Esophagus squamous epithelium (tissue), 5 donors: ENCODE measurements around the gene LSMEM2. TPM values are rescaled to one million over a fixed set of nuclear protein-coding genes. Genes with fewer than 3 reads are reported as not detected.

Source experiments
- DNase-seq: peaks from one replicate; lab custom pipeline; 2025; lab: John Stamatoyannopoulos, UW
- H3K27ac ChIP-seq, 4 donors: fragments of 200-600 bp; sonication (generic); one replicate each; pipeline ENCODE4 v1.5.1; 2016 to 2019; ENCODE audit warnings: mild to moderate bottlenecking in 1 of 4
- H3K27me3 ChIP-seq, 4 donors: fragments of 200-600 bp; sonication (generic); 1 replicate in 3 of 4; 2 replicates in 1 of 4; pipeline versions ENCODE4 v1.5.1 to v1.6.0; 2017 to 2021; ENCODE audit warnings: antibody characterized with exemption in 1 of 4
- H3K36me3 ChIP-seq, 3 donors: fragments of 200-600 bp; sonication (generic); one replicate each; pipeline ENCODE4 v1.5.1; 2016 to 2019
- H3K4me1 ChIP-seq, 3 donors: fragments of 200-600 bp; sonication (generic); one replicate each; pipeline ENCODE4 v1.5.1; 2017 to 2019
- H3K4me3 ChIP-seq, 4 donors: fragments of 200-600 bp; sonication (generic); 1 replicate in 3 of 4; 2 replicates in 1 of 4; pipeline ENCODE4 v1.5.1; 2016 to 2019; ENCODE audit warnings: mild to moderate bottlenecking in 2 of 4, moderate library complexity in 1 of 4
- H3K9me3 ChIP-seq, 3 donors: fragments of 200-600 bp; sonication (generic); one replicate each; pipeline ENCODE4 v1.5.1; 2016 to 2019
- POLR2A ChIP-seq, 4 donors: fragments of 450-650 bp; IDR thresholded peaks; one replicate each; pipeline ENCODE4 v1.6.1; 2017; ENCODE audit warnings: antibody characterized with exemption in 4 of 4, mild to moderate bottlenecking in 4 of 4, moderate library complexity in 3 of 4
- WGBS, 2 donors: methylation state at CpG; one replicate each; pipeline ENCODE4 v1.1.5; 2018; 5-methylcytosine and 5-hydroxymethylcytosine counted together
- intact Hi-C: fragments of 100-400 bp; cut with DNase I; formaldehyde crosslinking; loops from one replicate; pipeline ENCODE4 v1.15.0; 2022
- total RNA-seq, 4 donors: library from RNA; depleted of rRNA; stranded (reverse); fragments of >200 nt; gene quantifications; one replicate each; pipeline ENCODE4 v1.1.0, GENCODE V29; 2016
- TF ChIP-seq, protein P1 (sequence below), 6 experiments: fragments of 450-650 bp in 4 of 6; fragments of 200-600 bp in 2 of 6; sonication (generic) in 2 of 6; IDR thresholded peaks; one replicate each; pipeline ENCODE4 v1.5.1; 2016 to 2019; ENCODE audit warnings: antibody characterized with exemption in 6 of 6, mild to moderate bottlenecking in 4 of 6, moderate library complexity in 4 of 6
- donor health status: DM: yes; HTN: yes; CAD: no.

Gene LSMEM2
- total RNA-seq, 4 donors from 2014 or later = not detected

DNA sequence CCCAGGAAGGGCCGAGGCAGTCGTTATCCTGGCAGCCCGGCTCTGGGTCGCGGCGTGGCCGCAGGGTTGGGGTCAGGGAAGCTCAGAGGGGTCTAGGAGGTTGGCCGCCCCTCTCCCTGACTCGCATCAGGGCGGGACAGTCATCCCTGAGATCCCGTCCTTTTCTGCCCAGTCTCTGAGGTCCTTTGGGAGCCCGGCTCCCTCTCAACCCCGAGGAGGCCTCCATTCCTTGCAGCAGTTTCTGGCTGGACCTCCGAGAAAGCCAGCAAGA, 43.2 kb downstream of the LSMEM2 start:
- peak overlapping the region; percentile 90 to 98 (median 96) for H3K27ac ChIP-seq
- no peak for TF ChIP-seq POLR2A (IDR thresholded peaks at IDR 0.05)
- TF ChIP-seq, protein P1, sequence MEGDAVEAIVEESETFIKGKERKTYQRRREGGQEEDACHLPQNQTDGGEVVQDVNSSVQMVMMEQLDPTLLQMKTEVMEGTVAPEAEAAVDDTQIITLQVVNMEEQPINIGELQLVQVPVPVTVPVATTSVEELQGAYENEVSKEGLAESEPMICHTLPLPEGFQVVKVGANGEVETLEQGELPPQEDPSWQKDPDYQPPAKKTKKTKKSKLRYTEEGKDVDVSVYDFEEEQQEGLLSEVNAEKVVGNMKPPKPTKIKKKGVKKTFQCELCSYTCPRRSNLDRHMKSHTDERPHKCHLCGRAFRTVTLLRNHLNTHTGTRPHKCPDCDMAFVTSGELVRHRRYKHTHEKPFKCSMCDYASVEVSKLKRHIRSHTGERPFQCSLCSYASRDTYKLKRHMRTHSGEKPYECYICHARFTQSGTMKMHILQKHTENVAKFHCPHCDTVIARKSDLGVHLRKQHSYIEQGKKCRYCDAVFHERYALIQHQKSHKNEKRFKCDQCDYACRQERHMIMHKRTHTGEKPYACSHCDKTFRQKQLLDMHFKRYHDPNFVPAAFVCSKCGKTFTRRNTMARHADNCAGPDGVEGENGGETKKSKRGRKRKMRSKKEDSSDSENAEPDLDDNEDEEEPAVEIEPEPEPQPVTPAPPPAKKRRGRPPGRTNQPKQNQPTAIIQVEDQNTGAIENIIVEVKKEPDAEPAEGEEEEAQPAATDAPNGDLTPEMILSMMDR (IDR thresholded peaks at IDR 0.05) = no peak
- no peaks in the 10 kb centered on the region for H3K9me3 ChIP-seq
- peaks cover 0 to 51% (median 11%) of the 10 kb centered on the region in 3 donors for H3K36me3 ChIP-seq
- DNase-seq = no peak
- intact Hi-C loops = loop anchor here (10.0 kb wide), 1 partner anchor 47 kb away; the partner anchor contains the start of gene LSMEM2
- no peaks in the 10 kb centered on the region for H3K27me3 ChIP-seq
- peak overlapping the region; percentile 71 to 98 (median 82) for H3K4me3 ChIP-seq
- peaks cover 61 to 93% (median 62%) of the 10 kb centered on the region in 3 donors for H3K4me1 ChIP-seq
- WGBS, 2 donors = 22 to 30% methylated on average over 4 to 11 of the region's 14 CpGs

DNA sequence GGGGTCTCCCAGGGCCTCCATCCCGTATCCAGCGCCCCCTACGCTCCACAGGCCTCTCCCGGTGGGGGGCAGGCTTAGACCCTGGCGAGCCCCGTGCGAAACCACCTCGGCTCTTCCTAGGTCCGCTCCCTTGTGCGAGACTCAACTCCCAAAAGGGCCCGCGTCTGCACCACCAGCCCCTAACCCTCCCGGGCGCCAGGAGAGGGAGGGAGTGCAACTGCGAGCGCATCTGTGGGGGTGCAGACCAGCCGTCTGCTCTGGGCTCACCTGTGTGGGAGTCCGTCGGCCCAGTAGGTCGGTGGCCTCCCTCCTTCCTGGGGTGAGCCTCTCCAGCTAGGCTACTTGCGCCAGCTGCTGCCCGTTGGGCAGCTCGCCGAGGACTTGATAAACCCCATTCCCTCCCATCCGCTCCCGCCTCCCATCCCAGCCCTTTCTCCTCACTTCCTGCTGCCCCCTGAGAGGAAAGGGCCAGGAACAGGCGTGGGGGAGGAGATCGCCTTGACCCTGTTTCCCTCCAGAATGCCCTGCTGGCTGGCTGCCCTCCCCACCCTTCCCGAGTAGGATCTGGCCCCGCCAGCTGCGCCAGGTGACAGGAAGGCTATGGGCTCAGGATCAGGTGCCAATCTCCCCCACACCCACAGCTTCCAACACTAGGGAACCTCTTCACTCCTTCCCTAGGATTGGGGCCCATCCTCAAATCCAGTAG, 43.7 kb downstream of the LSMEM2 start, which contains the start of gene HYAL2:
HYAL2 (minus strand) TSS at position 360 of the 706 bp plus-strand sequence. CDS start 2,256 bp downstream, outside the sequence.
- intact Hi-C loops = loop anchor here (10.0 kb wide), 1 partner anchor 48 kb away; the partner anchor contains the start of gene LSMEM2
- peak in 2 of 4 donors; percentile 5 to 10 for TF ChIP-seq POLR2A (IDR thresholded peaks at IDR 0.05)
- TF ChIP-seq, protein P1 (IDR thresholded peaks at IDR 0.05) = no peak
- WGBS, 2 donors = 44 to 50% methylated on average over 6 to 8 of the region's 31 CpGs

DNA sequence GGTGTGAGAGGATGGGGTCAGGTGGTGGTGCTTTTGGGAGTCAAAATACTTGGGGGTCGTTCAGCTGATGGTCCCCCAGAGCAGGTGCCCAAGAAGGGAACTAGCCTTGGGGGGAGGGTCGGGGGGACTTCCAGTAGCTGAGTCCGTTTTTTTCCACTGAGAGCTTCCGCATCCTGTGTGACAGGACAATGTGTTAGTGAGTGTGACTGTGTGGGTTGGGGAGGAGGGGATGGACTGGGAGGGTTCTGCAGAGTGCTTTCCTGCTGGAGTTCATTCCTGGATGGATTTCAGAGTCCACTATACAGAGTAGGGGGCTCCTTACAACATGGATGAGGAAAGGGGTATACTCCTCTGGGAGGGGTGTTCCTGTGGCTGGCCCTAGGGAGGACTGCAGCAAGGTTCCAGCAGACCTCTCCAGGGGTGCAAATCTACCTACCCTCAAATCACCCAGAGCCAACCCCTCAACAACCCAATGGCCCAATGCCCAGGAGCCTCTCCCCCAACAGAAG, 44.3 kb downstream of the LSMEM2 start:
- H3K9me3 ChIP-seq = no peaks in the 10 kb centered on the region
- TF ChIP-seq POLR2A (IDR thresholded peaks at IDR 0.05) = no peak
- TF ChIP-seq, protein P1 (IDR thresholded peaks at IDR 0.05) = no peak
- peaks cover 56 to 91% (median 57%) of the 10 kb centered on the region in 3 donors for H3K4me1 ChIP-seq
- peak overlapping the region; percentile 90 to 98 (median 96) for H3K27ac ChIP-seq
- DNase-seq = no peak
- 29 to 60% methylated on average over 4 of the region's 4 CpGs for WGBS, 2 donors
- H3K27me3 ChIP-seq = no peaks in the 10 kb centered on the region
- peaks cover 0 to 40% (median 2%) of the 10 kb centered on the region in 3 donors for H3K36me3 ChIP-seq
- intact Hi-C loops = loop anchor here (10.0 kb wide), 1 partner anchor 48 kb away; the partner anchor contains the start of gene LSMEM2
- H3K4me3 ChIP-seq = peak overlapping the region in 1 of 4 donors; percentile 98

More for the DNA sequence above, 43.7 kb downstream of the LSMEM2 start, which contains the start of gene HYAL2:
- peak within 1 kb of the TSS; percentile 71 to 98 (median 82) for H3K4me3 ChIP-seq
- H3K4me1 ChIP-seq = peaks cover 61 to 93% (median 62%) of the 10 kb centered on the region in 3 donors
- peak within 1 kb of the TSS; percentile 90 to 98 (median 96) for H3K27ac ChIP-seq
- peaks cover 0 to 46% (median 8%) of the 10 kb centered on the region in 3 donors for H3K36me3 ChIP-seq
- H3K9me3 ChIP-seq = no peaks in the 10 kb centered on the region
- no peak for DNase-seq
- no peaks in the 10 kb centered on the region for H3K27me3 ChIP-seq

DNA sequence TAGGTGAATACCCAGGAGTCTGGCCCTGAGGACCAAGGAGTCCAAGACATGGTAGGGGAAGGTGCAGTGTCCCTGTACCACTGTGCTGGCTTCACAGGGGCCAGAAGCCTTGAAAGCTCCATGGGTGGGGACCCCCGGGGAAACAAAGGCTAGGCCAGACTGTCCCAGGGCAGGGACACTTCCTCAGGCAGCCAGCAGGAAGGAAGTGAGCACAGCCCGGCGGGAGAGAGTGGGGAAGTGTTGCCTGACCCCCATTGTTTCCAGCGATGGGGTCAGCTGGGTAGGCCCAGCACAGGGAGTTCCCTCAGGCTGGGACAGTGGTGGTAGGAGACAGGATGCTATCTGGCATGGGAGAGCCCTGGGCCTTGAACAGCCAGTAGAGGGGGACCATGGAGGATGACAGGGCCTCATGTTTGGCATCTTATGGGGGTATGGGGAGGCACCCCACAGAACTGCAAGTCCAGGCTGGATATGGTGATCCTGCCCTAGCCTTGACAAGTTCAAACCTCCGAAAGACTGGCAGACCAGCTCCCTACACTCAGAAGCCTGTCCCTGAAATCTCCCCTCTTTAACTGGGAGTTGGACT, 44.8 kb downstream of the LSMEM2 start:
- Histone ChIP-seq H3K36me3 (peaks cover 0 to 34% (median 0%) of the 10 kb centered on the region in 3 donors), H3K27me3 (no peaks in the 10 kb centered on the region), H3K4me3 (peak overlapping the region in 1 of 4 donors; percentile 23), H3K4me1 (peaks cover 54 to 91% (median 56%) of the 10 kb centered on the region in 3 donors), H3K27ac (peak overlapping the region; percentile 90 to 98 (median 96)), H3K9me3 (no peaks in the 10 kb centered on the region)
- TF ChIP-seq, protein P1 (IDR thresholded peaks at IDR 0.05) = peak in 2 of 6 experiments; percentile 20 to 24
- no peak for TF ChIP-seq POLR2A (IDR thresholded peaks at IDR 0.05)
- 43 to 52% methylated on average over 1 to 3 of the region's 5 CpGs for WGBS, 2 donors
- intact Hi-C loops = loop anchor here (10.0 kb wide), 1 partner anchor 49 kb away; the partner anchor contains the start of gene LSMEM2
- no peak for DNase-seq
